Fibroblast of the aortic adventitia (primary cell): ENCODE results near the gene CUX1. TPM values are rescaled to one million over a fixed set of nuclear protein-coding genes. Genes with fewer than 3 reads are reported as not detected.

Experiments used
- DNase-seq: peaks from one replicate; pipeline ENCODE4 v3.0.0-alpha.2; 2010; ENCODE audit warnings: low read depth
- H3K4me3 ChIP-seq: 2 replicates; pipeline ENCODE4 v1.5.1; 2011; ENCODE audit warnings: low read depth, mild to moderate bottlenecking, control low read depth, low read length, moderate library complexity
- CTCF ChIP-seq: IDR thresholded peaks from 2 replicates; pipeline ENCODE4 v1.5.1; 2011; ENCODE audit warnings: mild to moderate bottlenecking, low read length, control low read depth, inconsistent platforms; ENCODE audit not compliant: insufficient read depth
- total RNA-seq: library from RNA; depleted of rRNA; stranded (reverse); fragments of >200 nt; gene quantifications from 2 replicates; pipeline ENCODE4 v1.2.3, GENCODE V29; 2012; ENCODE audit warnings: low replicate concordance

The CUX1 gene
- total RNA-seq, 1 donor, result 44.2 TPM

- no peak for DNase-seq
- no peak overlapping the region for H3K4me3 ChIP-seq
- TF ChIP-seq CTCF, result no peak
Observed at GRCh38 chr7:102079140-102080018, 262.0 kb downstream of the CUX1 start.

- no peak for DNase-seq
- TF ChIP-seq CTCF, result no peak
- no peak overlapping the region for H3K4me3 ChIP-seq
Observed at GRCh38 chr7:102080019-102080433, 262.6 kb downstream of the CUX1 start.

- TF ChIP-seq CTCF, result no peak
- DNase-seq, result peak; percentile 21
- no peak overlapping the region for H3K4me3 ChIP-seq
Observed at GRCh38 chr7:102080434-102081243, 263.2 kb downstream of the CUX1 start.

- no peak overlapping the region for H3K4me3 ChIP-seq
- TF ChIP-seq CTCF, result no peak
Observed at GRCh38 chr7:102081244-102081627, 263.8 kb downstream of the CUX1 start.

GRCh38 chr7:102082693-102083368, 265.4 kb downstream of the CUX1 start:
- no peak for TF ChIP-seq CTCF
- DNase-seq, result peak; percentile 32
- H3K4me3 ChIP-seq, result no peak overlapping the region

More at GRCh38 chr7:102081244-102081627, 263.8 kb downstream of the CUX1 start:
- DNase-seq, result no peak

GRCh38 chr7:102085218-102085772, 267.9 kb downstream of the CUX1 start:
- no peak overlapping the region for H3K4me3 ChIP-seq
- no peak for TF ChIP-seq CTCF
- DNase-seq, result no peak
